ENCODE results near the gene WDR4.
"Not testable (repeated sequence)": the region's sequence is repeated elsewhere in the genome, so short reads cannot be mapped to it uniquely, and the experiment has no call there.

WDR4 gene, protein sequence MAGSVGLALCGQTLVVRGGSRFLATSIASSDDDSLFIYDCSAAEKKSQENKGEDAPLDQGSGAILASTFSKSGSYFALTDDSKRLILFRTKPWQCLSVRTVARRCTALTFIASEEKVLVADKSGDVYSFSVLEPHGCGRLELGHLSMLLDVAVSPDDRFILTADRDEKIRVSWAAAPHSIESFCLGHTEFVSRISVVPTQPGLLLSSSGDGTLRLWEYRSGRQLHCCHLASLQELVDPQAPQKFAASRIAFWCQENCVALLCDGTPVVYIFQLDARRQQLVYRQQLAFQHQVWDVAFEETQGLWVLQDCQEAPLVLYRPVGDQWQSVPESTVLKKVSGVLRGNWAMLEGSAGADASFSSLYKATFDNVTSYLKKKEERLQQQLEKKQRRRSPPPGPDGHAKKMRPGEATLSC

DNA sequence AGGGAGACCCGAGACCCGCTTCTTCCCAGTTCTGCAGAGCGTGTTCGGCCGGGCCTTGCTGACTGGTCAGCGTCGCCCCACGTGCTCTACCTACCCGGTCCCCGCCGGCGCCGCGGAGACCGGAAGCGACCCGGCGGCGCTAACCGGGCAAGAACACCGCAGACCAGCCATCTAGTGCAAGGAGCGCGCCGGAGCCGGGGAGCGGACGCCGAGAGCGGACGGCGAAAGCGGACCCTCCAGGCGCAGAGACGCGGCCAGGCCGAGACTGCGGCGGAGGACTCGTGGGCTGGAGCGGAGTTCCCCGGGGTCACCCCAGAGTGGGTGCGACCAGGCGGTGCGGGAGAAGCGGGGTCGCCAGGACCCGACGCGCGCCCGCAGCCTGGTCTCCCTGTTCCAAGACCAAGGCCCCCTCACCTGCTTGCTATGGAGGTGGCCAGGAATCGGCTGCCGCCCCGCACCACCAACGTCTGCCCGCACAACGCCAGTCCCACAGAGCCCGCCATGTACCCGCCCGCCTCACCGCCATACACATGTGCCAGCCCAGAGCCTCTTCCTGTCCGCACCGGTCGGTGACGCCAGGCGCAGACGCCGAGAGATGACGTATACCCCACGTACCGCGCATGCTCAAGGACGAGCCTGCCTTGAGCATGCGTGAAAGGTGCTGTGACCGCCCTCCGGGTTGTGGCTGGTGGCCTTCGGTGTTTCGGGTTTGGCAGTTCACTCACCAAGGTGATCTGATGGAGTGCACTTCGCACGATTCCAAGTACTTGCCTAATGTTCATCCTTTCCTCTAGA lies at the start of gene WDR4:
TSS of gene WDR4 (minus strand) at position 547 of the 795 bp plus-strand sequence. CDS start at position 503, 44 bp downstream.
- DNase-seq, result peak; percentile 95
- in situ Hi-C loops (cut with HindIII; ENCODE audit: low pct_ligation_motif_present, low pct_unique_long_range_greater_than_20kb, low sequenced_read_pairs), result no loop called here

DNA sequence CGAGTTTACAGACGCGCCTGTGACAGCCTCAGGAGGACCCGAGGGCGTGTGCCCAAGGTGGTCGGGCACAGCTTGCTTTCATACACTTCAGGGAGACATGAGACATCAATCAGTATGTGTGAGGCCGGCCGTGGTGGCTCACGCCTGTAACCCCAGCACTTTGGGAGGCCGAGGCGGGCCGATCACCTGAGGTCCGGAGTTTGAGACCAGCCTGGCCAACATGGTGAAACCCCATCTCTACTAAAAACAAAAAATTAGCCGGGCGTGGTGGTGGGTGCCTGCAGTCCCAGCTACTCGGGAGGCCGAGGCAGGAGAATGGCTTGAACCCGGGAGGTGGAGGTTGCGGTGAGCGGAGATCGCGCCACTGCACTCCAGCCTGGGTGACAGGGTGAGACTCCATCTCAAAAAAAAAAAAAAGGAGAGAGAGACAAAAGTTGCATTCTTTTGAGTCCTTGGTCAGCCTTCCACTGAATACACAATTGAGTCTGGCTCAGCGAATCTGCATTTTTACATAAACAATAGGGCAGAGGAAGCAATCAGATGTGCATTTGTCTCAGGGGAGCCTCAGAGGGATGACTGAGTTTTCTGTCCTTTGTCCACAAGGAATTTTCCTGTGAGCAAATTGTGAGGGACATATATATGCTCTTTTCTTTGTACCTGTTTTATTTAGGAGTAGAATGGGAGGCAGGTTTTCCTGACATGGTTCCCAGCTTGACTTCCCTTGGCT lies 48.3 kb upstream of the WDR4 start:
- DNase-seq; in situ Hi-C loops (cut with HindIII; ENCODE audit: low pct_ligation_motif_present, low pct_unique_long_range_greater_than_20kb, low sequenced_read_pairs): not testable (repeated sequence)

- in situ Hi-C loops (cut with HindIII; ENCODE audit: low pct_ligation_motif_present, low pct_unique_long_range_greater_than_20kb, low sequenced_read_pairs), result no loop called here
- DNase-seq, result no peak
These were observed 46.0 kb upstream of the WDR4 start, which contains the start of gene ERVH48-1 for GRCh38 chr21:42925114-42925926. Gene ERVH48-1 (minus strand): TSS chr21:42925630. CDS start chr21:42919006, 6,624 bp downstream.

DNA sequence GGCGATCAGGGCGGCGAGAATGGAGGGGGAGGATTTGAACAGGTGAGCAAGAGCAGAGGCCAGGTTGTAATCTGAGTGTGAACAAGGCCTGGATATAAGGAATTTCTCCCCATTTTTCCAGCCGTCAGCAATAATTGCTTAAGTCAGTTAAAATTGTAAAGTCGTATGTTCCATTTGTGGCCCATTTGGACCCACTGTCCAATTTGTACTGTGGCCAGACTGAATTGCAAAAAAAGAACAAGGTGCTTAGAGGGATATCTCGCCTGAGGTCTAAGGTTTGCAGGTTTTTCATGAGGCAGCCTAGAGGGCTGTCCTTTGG lies 45.1 kb upstream of the WDR4 start:
- DNase-seq, result no peak
- in situ Hi-C loops (cut with HindIII; ENCODE audit: low pct_ligation_motif_present, low pct_unique_long_range_greater_than_20kb, low sequenced_read_pairs), result no loop called here

DNA sequence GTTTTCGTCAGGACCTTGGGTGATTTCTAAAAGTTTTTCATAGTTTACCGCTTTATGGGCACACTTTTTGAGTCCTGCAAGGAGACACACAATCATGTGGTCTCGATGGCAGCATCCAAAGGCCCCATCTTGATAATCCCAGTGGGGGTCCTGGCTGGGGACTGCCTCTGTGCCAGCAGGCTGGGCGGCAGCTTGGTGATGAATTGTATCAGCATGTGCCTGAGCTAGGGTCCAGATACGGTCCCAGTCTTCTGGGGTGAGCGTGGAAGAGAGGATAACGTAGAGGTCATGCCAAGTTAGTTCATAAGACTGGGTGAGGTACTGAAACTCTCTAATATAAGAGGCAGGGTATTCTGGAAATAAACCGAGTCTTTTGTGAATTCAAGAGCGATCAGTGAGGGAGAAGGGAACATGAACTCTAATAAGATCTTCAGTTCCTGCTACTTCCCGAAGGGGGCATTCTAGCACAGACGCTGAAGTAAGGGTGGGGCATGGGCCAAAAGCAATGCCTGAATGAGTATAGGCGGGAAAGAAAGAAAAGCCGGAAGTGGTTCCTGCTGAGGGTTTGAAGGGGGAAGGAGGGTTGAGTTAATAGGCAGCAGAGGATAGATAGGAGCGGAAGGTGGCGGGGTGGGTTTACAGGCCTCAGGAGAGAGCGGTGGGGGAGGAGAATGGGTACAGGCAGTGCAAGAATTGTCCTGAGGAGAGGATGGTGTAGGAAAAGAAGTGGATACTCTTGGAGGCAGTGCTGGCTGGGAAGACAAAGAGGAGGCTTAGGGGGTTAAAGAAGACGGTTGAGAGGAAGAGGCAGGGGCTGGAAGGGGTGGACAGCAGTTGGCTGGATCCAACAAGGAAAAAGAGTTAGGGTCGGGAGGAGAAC lies 44.5 kb upstream of the WDR4 start:
- in situ Hi-C loops (cut with HindIII; ENCODE audit: low pct_ligation_motif_present, low pct_unique_long_range_greater_than_20kb, low sequenced_read_pairs), result no loop called here

DNA sequence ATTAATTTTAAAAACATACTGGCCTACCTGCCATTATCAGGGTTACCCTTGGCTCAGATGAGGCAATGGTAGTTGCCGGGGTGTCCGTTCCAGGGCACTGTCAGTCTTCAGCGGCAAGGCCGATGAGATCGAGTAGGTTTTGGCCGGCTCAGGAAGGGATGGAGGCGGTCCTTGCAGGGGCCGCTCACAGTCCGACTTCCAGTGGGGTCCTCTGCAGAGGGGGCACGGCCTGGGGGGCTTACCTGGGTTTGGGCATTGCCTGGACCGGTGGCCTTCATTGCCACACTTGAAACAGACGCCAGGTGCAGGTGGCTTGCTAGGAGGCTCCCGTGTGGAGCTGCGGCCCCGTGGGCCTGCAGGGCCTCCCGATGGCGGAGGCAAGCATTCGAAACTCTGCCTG lies 43.6 kb upstream of the WDR4 start:
- no peak for DNase-seq
- in situ Hi-C loops (cut with HindIII; ENCODE audit: low pct_ligation_motif_present, low pct_unique_long_range_greater_than_20kb, low sequenced_read_pairs), result no loop called here

More for the DNA sequence above, 44.5 kb upstream of the WDR4 start:
- DNase-seq, result peak; percentile 90

GRCh38 chr21:42921927-42922326 lies 42.6 kb upstream of the WDR4 start:
- no peak for DNase-seq
- in situ Hi-C loops (cut with HindIII; ENCODE audit: low pct_ligation_motif_present, low pct_unique_long_range_greater_than_20kb, low sequenced_read_pairs), result no loop called here

DNA sequence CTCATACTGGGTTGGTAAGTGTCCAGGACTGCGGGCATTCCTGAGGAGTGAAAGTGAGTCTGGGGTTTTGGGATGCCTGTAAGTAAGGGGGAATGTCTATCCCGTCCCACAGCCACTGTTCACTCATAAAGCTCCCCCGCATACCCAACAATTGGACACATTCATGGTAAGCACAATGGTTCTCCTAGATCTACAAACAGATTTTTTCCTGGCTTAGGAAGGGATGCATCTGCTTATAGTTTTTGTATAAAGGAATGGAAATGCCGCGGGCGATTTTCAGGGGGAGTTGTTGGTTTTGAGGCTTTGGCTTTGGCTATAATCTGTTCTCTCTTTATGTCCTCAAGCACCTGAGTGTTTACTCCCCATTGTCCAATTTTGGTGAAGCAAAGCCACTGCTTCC lies 39.0 kb upstream of the WDR4 start:
- no peak for DNase-seq
- in situ Hi-C loops (cut with HindIII; ENCODE audit: low pct_ligation_motif_present, low pct_unique_long_range_greater_than_20kb, low sequenced_read_pairs), result no loop called here

DNA sequence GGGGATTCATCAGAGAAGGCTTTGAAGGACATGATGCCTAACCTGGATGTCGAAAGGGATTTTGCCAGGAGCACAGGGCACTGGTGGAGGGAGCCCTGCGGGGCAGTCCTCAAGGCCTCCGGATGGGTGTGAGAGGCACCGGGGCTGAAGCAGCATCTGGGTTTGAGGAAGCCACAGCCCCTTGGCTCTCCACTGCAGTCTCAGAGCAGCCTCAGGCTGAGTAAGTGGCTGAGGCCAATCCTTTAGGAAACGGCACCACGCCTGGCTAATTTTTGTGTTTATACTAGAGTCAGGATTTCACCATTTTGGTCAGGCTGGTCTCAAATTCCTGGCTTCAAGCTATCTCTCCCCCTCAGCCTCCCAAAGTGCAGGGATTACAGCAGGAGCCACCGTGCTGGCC lies 34.1 kb upstream of the WDR4 start:
- in situ Hi-C loops (cut with HindIII; ENCODE audit: low pct_ligation_motif_present, low pct_unique_long_range_greater_than_20kb, low sequenced_read_pairs), result no loop called here
- no peak for DNase-seq

DNA sequence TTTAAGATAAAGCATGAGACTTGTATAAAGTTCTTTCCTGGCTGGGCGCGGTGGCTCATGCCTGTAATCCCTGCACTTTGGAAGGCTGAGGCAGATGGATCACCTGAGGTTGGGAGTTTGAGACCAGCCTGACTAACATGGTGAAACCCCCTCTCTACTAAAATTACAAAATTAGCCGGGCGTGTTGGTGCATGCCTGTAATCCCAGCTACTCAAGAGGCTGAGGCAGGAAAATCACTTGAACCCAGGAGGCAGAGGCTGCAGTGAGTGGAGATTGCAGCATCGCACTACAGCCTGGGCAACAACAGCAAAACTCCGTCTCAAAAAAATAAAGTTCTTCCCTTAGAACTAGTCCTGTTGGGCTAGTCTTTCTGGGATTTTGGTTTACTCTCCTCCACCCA lies 32.6 kb upstream of the WDR4 start:
- in situ Hi-C loops (cut with HindIII; ENCODE audit: low pct_ligation_motif_present, low pct_unique_long_range_greater_than_20kb, low sequenced_read_pairs); DNase-seq: not testable (repeated sequence)

- DNase-seq; in situ Hi-C loops (cut with HindIII; ENCODE audit: low pct_ligation_motif_present, low pct_unique_long_range_greater_than_20kb, low sequenced_read_pairs): not testable (repeated sequence)
These were observed 29.1 kb upstream of the WDR4 start for GRCh38 chr21:42908484-42908883.

GRCh38 chr21:42906233-42906632 lies 26.9 kb upstream of the WDR4 start:
- no peak for DNase-seq
- in situ Hi-C loops (cut with HindIII; ENCODE audit: low pct_ligation_motif_present, low pct_unique_long_range_greater_than_20kb, low sequenced_read_pairs), result no loop called here

DNA sequence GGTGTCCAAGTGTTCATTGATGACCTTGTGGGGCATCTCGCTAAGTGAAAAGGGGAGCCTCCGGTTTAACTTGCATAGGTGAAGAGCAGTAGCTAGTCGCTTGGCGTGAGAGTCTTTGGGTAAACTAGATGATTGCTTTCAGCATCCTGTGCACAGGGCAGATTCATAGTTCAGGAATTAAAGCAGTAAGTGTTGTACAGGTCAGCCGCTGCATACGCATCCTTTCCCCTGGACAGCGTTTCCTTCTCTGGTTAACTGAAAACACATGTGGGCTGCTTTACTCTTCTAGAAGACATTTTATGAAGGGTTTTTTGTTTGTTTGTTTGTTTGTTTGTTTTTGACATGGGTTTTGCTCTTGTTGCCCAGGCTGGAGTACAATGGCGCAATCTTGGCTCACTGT lies 25.9 kb upstream of the WDR4 start:
- DNase-seq, result no peak
- in situ Hi-C loops (cut with HindIII; ENCODE audit: low pct_ligation_motif_present, low pct_unique_long_range_greater_than_20kb, low sequenced_read_pairs), result no loop called here

DNA sequence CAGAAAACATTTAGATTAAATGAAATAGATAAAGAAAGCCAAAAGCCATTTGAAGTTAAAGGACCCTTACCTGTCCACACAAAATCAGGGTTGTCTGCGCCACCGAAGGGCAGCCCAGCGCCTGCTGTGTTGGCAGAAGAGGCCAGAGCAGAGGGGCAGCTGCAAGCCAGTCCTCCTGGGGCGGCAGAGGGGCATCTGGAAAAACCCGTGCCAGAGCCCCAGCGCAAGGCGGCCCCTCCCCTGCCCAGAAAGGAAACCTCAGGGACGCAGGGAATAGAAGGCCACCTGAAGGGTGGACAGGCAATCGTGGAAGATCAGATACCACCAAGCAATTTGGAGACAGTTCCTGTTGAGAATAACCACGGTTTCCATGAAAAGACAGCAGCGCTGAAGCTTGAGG lies 24.5 kb upstream of the WDR4 start:
- no peak for DNase-seq
- in situ Hi-C loops (cut with HindIII; ENCODE audit: low pct_ligation_motif_present, low pct_unique_long_range_greater_than_20kb, low sequenced_read_pairs), result no loop called here

GRCh38 chr21:42900446-42900845 lies 21.1 kb upstream of the WDR4 start:
- no peak for DNase-seq
- in situ Hi-C loops (cut with HindIII; ENCODE audit: low pct_ligation_motif_present, low pct_unique_long_range_greater_than_20kb, low sequenced_read_pairs), result no loop called here

DNA sequence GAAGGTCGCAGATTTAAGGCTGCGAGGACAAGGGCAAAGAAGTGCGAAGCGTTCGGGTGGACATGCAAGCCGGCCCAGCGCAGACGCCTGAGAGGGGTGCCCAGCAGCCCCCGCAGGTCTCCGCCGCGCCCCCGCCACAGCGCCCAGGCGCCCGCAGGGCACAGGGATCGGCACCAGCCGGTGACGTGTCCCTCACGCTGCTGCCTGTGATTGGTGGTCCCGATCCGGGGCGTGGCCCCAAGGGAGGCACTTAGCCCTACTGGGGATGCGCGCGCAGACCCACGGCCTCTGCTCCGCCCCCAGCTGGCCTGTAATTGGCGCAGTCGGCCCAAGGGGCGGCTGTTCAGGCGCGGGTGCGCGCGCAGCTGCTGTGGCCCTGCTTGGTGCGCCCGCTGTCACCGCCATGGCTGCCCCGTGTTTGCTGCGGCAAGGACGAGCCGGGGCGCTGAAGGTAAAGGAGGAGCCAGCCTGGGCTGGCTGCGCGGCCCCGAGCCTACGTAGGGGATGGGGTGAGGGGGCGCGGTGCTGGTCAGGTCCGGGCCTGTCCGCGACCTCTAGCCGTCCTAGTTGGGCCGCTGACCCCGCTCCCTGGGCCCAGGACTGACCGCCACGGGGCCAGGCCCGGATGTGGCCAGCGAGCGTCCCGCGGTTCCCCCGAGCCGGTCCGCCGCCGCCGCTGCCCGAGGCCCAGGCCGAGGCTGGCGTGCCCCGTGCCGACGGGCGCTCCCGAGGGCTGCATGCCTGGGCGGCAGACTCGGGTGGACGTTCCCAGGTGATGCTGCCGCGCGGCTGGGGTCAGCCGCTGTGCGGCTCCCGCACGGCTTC lies 13.8 kb upstream of the WDR4 start, which contains the start of gene NDUFV3:
TSS of gene NDUFV3 (plus strand) at position 379 of the 825 bp plus-strand sequence. CDS start at position 404, 25 bp downstream.
- peak; percentile 97 for DNase-seq
- in situ Hi-C loops (cut with HindIII; ENCODE audit: low pct_ligation_motif_present, low pct_unique_long_range_greater_than_20kb, low sequenced_read_pairs), result no loop called here

DNA sequence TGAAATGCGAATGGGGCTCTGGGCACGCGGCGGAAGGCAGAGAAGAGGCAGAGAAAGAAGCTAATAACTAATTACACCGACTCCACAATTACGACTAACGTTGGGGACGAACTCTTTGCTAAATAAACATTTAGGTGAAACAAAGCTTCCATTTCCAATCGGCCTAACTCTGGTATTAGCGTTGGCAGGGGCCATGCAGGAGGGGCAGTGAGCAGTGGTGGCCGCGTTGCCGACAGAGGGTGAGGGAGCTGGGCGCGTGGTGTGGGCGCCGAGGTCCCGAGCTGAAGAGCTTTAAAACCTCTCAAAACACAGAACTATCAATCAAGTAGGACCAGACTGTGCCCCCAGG lies 13.2 kb upstream of the WDR4 start:
- in situ Hi-C loops (cut with HindIII; ENCODE audit: low pct_ligation_motif_present, low pct_unique_long_range_greater_than_20kb, low sequenced_read_pairs), result no loop called here
- no peak for DNase-seq
